HT-29 (cell line): ENCODE results near the gene ATP2B1. TPM values are rescaled to one million over a fixed set of nuclear protein-coding genes. Genes with fewer than 3 reads are reported as not detected.

ENCODE experiments used
- DNase-seq: peaks from one replicate; pipeline ENCODE4 v3.0.0-alpha.2; 2015; ENCODE audit warnings: low spot score
- total RNA-seq: library from RNA; depleted of rRNA; stranded (reverse); fragments of >200 nt; shearing (Covaris generic); gene quantifications from 2 replicates; pipeline ENCODE4 v1.2.3, GENCODE V29; 2014

The ATP2B1 gene
- total RNA-seq, 1 experiment from 2014 or later: 19.1 TPM

DNA sequence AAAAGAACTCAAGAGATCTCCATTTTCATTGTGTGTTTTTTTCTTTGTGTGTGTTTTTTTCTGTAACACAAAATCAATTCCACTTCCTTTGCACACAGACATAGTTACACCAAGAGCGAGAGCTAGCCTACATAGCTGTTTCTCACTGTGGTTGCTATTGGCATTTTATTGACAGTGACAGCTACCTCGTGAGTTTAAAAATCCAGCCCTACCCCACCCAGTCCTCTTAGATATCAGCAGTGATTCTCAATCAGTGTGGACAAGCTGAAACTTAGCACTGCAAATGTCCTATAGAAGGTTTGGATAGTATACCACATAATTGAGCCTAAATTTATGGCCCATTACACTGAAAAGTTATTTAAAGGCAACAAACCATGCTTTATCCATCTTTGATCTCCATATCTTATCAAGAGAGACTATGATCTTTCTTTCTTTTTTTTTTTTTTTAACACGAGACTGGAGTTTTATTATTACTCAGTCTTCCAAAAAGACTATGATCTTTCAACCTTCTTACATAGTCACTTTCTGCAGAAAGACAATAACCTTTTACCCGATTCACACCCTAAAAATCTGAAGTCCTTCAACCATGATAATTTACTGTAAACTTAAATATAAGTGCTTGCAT, 46.8 kb downstream of the ATP2B1 start:
- no peak for DNase-seq

DNA sequence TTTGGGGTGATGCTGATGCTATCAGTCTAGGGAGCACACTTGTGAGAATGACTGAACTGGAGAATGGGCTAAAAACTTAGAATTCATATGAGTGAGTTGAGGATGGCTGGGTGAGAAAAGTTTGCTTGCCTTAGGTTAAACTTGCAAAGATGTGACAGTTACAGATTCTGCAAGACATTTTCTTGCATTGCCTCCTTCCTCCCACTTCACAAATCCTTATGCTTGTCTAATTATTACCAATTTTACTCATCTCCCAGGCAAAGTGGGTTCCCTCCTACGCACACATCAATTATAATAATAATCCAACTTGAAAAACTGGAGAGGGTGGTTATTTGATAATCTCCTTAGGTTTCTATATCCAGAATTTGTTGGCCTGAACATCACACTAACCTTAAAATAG, 50.9 kb downstream of the ATP2B1 start:
- DNase-seq: no peak

DNA sequence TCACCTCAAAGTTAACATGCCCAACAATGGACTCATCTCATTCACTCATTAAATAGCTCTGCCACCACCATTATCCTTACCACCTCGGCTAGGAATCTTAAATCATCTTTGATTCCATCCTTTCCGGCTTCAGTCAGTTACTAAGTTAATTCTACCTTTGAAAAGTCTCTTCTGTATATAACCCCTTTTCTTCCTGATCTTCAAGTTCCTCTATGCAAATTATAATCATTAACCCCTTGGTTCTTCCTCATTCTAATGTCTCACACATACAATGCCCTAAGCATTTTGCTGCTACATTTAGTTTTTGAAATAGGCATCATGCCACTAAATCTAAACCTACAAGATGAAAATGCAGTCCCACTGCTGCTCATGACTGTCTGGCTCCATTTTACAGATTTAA, 51.6 kb downstream of the ATP2B1 start:
- no peak for DNase-seq

- no peak for DNase-seq
Measured at GRCh38 chr12:89655841-89656240, 52.8 kb downstream of the ATP2B1 start.

- DNase-seq: no peak
Measured at GRCh38 chr12:89651192-89651591, 57.4 kb downstream of the ATP2B1 start.

GRCh38 chr12:89650239-89650638, 58.4 kb downstream of the ATP2B1 start:
- no peak for DNase-seq

DNA sequence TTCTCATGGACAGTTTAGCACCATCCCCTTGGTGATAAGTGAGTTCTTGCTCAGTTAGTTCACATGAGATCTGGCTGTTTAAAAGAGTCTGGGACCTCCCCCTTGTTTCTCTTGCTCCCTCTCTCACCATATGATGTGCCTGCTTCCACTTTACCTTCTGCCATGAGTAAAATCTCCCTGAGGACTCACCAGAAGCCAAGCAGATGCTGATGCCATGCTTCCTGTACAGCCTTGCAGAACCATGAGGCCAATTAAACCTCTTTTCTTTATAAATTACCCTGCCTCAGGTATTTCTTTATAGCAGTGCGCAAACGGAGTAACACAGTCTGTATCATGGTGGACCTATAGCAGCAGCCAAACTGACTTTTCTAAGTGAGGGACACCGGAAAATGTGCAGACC, 58.8 kb downstream of the ATP2B1 start:
- no peak for DNase-seq

GRCh38 chr12:89649139-89649538, 59.5 kb downstream of the ATP2B1 start:
- DNase-seq: no peak

GRCh38 chr12:89648211-89648930, 60.3 kb downstream of the ATP2B1 start:
- DNase-seq: no peak

DNA sequence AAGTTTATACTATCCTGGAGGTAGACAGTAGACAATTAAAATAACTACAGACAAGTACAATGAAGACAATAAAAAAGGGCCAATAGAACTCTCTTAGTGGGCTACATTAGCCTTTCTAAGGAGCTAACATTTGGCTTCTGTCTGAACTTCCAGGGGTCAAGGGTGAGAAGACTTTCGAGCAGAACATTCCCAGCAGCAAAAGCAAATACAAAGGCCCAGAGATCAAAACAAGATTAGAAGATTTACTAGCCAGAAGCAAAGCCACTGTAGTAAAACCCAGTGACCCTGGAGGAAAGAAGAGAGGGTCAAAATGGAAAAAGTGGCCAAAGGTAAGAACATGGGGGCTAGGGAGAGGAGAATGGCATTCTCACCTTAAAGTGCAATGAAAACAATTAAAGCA, 63.2 kb downstream of the ATP2B1 start:
- peak; percentile 41 for DNase-seq

DNA sequence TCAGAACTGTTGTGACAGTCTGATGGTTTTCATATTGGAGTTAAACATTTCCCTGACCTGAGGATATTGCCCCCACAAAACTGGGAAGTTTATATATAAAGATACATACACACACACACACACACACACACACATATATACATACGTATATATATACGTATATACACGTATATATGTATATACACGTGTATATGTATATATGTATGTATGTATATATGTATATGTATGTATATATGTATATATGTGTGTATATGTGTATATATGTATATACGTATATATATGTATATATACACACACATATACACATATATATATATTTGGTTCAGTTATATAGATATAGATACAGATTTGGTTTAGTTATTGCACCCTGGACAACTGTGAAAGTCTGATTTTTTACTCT, 65.7 kb downstream of the ATP2B1 start:
- DNase-seq: no peak

DNA sequence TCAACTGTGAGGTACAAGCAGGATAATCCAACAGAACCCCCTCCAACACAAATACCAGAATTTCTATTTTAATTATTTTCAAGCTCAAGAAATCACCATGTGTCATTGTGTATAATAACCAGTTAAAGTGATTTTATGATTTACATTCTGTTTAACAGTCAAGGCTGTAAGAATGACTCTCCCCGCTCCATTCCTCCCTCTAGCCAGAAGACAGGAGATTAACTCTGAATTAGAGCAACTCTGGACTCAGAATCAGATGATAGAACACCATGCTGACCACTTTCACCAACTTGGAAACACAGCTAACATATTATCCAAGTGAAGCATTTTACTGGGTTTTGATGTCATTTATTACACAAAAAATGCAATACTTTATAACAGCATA, 71.9 kb downstream of the ATP2B1 start:
- no peak for DNase-seq

DNA sequence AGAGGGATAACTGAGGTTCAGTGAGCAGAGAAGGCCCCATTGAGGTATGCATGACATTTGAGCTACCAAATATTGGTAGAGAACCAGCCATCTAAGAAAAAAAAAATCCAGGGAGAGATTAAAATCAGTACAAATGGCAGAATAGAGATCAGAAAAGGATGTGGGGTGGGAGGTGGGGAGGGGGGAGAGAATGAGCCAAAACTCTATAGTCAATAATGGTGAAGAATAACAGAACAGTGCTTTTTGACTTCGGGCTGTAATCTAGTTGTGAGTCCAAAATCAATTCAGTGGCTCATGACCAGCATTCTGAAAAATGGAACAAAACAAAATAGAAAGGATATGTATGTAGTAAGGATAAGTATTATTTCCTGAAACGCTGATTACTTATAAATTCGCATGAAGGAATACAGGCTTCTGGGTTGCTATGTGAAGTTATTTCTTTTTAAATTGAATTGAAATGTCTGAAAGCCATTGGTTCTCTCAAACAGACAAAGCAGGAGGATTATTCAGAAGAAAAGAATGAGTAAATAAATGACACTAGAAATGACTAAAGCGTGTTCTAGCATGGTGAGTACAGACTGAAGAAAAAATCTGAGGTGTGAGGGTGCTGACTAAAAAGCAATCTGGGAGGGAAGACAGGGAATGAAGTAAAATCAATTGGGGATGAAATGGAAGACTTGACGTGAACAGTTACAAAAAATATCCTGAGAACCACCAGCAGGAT, 72.4 kb downstream of the ATP2B1 start:
- no peak for DNase-seq

- DNase-seq: no peak
Measured at GRCh38 chr12:89634508-89634907, 74.1 kb downstream of the ATP2B1 start.

DNA sequence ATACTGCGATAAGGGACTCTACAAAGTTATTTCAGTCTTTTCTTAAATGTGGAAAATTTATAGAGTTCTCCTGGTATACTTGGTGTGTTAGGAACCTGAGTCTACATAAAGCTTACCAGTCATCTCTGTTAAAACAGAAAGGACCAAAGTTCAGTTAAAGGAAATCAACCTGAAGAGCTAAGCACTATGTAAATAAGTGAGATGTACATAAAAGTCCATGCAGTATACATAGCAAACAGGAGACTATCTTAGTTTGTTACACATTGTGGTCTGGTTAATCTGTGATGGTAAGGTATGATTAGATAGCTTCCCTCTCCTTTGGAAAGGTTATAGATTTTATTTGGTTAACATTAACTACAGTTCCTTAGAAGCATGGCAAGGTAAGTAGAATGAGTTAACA, 75.9 kb downstream of the ATP2B1 start:
- DNase-seq: peak; percentile 71

DNA sequence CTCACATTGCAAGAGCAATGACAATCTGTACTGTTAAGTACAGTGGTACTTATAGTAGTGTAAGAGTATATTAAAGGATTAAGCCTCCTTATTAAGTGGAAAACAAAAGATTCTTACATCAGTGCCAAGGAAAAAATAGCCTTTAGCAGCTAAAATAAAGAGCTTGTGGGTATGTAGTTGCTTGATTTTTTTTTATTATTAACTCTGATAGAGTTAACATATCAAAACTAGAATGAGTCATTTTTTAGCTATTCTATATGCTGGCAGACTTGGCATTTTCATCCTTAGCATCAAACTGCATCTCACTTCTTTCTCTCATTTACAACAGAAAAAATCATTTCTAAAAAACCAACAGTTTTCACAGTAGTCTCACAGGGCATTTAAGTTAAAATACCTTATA, 86.5 kb downstream of the ATP2B1 start:
- DNase-seq: no peak

DNA sequence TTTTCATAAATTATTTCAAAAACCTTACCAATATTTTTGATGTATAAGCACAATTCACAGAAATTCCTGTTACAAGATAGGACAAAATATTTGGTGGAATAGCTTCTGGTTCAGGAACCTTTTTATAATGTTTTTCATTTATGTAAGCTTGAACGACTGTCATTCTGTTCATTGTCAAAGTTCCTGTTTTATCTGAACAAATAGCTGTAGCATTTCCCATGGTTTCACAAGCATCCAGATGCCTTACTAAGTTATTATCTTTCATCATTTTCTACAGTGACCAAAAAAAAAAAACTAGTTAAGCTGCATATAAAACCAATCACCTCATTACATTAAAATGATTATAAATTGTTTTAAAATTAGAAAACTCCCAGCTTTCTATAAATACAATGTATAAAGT, 87.1 kb downstream of the ATP2B1 start:
- no peak for DNase-seq

GRCh38 chr12:89619764-89620163, 88.9 kb downstream of the ATP2B1 start:
- DNase-seq: no peak

- DNase-seq: no peak
Measured at GRCh38 chr12:89618113-89618862, 90.3 kb downstream of the ATP2B1 start.

GRCh38 chr12:89610366-89610765, 98.3 kb downstream of the ATP2B1 start:
- DNase-seq: no peak

DNA sequence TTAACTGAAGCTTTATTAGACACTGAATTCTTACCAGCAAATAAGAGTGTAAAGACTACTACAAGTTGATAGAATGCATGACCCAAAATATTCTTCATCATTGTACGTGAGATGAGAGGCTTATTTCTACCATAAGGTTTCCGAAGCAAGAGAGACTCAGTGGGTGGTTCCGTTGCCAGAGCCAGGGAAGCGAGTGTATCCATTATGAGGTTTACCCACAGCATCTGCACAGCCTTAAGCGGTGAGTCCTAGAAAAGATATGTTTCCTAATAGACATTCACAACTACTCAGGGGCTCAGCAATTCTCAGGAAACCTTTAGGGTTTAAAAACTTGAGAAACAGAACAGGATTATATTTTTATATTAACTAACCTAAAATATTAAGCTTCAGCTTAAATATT, 105.0 kb downstream of the ATP2B1 start:
- no peak for DNase-seq

DNA sequence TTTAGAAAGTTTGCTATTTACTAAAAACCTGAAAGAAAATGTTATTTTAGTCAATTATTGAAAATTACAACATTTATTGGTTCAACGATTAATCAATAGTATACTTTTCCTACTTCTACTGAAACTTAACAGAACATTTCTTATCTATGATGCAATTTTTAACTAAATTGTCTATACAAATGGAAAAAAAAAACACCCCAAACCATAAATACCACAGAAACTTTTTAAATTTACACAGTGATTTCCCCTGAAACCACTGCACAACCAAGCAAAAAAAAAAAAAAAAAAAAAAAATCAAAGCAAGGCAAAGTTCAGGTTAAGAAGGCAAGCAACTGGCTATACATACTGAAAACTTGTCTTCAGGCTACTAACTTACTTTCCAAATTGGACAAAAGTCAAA, 110.9 kb downstream of the ATP2B1 start:
- DNase-seq: no peak
